ENCODE measurements around the gene GATA2.

The GATA2 gene

GRCh38 chr3:128498127-128498626, 5.2 kb upstream of the GATA2 start:
- H3K4me3 ChIP-seq (replicated peaks; ENCODE audit: low read depth, low read length), result peak overlapping the region; percentile 49; the same call in 1 of the 2 replicates
- DNase-seq (ENCODE audit: extremely low read depth, low read depth), result no peak
- TF ChIP-seq CTCF (IDR thresholded peaks at IDR 0.05; ENCODE audit: low read depth, low read length, missing control alignments), result no peak

- no peak for DNase-seq (ENCODE audit: extremely low read depth, low read depth)
- H3K4me3 ChIP-seq (replicated peaks; ENCODE audit: low read depth, low read length), result peak overlapping the region; percentile 49
These were observed 4.5 kb upstream of the GATA2 start for GRCh38 chr3:128497305-128498126.

DNA sequence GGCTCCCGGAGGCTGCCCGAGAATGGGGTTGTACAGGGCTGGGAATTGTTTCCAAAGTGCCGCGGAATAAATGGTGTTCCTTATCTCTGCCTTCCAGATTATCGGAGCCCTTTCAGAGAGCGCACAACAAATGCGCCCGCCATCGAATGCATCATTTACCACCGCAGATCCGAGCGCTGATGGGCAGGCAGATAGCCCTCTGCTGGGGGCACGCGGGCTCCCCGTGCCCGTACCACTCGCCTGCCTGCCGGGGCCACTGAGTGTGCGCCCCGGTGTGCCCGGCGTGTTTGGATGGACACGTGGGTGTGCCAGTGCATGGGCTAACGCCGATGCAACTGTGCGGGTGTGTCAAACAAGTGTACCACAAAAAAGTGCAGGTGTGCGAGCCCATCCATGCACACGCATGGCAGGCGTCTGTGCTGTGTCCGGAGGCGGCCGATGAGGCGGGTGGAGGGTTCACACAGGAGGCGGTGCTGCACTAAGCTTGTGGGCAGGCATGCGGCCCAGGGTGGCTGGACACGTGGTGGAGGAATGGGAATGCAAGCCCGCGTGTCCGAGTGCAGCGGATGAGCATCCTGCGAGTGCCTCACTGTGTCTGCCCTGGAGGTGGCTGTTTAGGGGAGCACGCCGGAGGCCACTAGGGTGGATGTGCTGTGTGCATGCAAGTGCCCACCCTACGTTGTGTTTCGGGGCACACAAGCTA, 3.8 kb upstream of the GATA2 start:
- DNase-seq (ENCODE audit: extremely low read depth, low read depth), result no peak
- TF ChIP-seq CTCF (IDR thresholded peaks at IDR 0.05; ENCODE audit: low read depth, low read length, missing control alignments), result no peak
- peak overlapping the region; percentile 49 for H3K4me3 ChIP-seq (replicated peaks; ENCODE audit: low read depth, low read length)

More at GRCh38 chr3:128497305-128498126, 4.5 kb upstream of the GATA2 start:
- TF ChIP-seq CTCF (IDR thresholded peaks at IDR 0.05; ENCODE audit: low read depth, low read length, missing control alignments), result peak; percentile 53

GRCh38 chr3:128496019-128496601, 3.1 kb upstream of the GATA2 start:
- no peak for DNase-seq (ENCODE audit: extremely low read depth, low read depth)

DNA sequence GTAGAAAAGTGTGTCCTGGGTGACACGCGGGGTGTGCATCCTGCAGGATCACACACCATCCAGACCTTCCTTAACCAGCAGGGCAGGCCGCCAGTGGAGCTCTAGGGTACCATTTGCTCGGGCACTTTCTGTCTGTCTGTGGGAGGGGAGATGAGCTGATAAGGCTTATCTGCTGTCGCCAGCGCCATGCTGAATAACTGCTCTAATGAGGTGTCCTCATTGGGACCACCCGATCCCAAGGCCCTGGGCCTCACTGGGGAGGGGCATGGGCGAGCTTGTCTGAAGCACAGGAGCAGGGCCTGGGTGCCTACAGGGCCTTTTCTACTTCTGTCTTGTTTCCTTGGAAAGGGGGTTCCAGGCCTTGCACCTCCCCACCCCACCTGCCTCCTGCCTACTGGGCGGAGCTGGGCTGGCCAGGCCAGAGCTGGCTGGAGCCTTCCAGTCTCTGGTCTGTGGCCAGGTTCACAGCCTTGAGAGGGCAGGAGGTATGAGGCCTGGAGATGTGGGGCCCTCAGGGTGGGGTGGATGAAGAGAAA, 2.5 kb upstream of the GATA2 start:
- DNase-seq (ENCODE audit: extremely low read depth, low read depth), result no peak
- no peak overlapping the region for H3K4me3 ChIP-seq (replicated peaks; ENCODE audit: low read depth, low read length)
- TF ChIP-seq CTCF (IDR thresholded peaks at IDR 0.05; ENCODE audit: low read depth, low read length, missing control alignments), result no peak

More at GRCh38 chr3:128496019-128496601, 3.1 kb upstream of the GATA2 start:
- TF ChIP-seq CTCF (IDR thresholded peaks at IDR 0.05; ENCODE audit: low read depth, low read length, missing control alignments), result no peak
- H3K4me3 ChIP-seq (replicated peaks; ENCODE audit: low read depth, low read length), result no peak overlapping the region

GRCh38 chr3:128494367-128494650, 1.3 kb upstream of the GATA2 start:
- H3K4me3 ChIP-seq (replicated peaks; ENCODE audit: low read depth, low read length), result no peak overlapping the region
- TF ChIP-seq CTCF (IDR thresholded peaks at IDR 0.05; ENCODE audit: low read depth, low read length, missing control alignments), result no peak
- no peak for DNase-seq (ENCODE audit: extremely low read depth, low read depth)

All from HFF-Myc (cell line).